ENCODE results near the gene CAMK2G.

GRCh38 chr10:73836427-73836980, 37.9 kb downstream of the CAMK2G start:
- no peak for TF ChIP-seq HDAC2 (IDR thresholded peaks at IDR 0.05)
- TF ChIP-seq POLR2A (IDR thresholded peaks at IDR 0.05; ENCODE audit: low read length) = no peak
- TF ChIP-seq ESRRA (IDR thresholded peaks at IDR 0.05; ENCODE audit: borderline replicate concordance, low read length) = no peak
- no peak for TF ChIP-seq CTCF (IDR thresholded peaks at IDR 0.05)
- no peak for TF ChIP-seq RAD21 (conservative IDR thresholded peaks at IDR 0.05 in 1 of 2, IDR thresholded peaks at IDR 0.05 in 1 of 2)
- TF ChIP-seq ATOH8 (CRISPR knock-in tag; IDR thresholded peaks at IDR 0.05; ENCODE audit: low read depth) = no peak
- no peak for TF ChIP-seq EP300 (IDR thresholded peaks at IDR 0.05)
- no peak for TF ChIP-seq PBX3 (IDR thresholded peaks at IDR 0.05)
- no peak for TF ChIP-seq MYC (IDR thresholded peaks at IDR 0.05; ENCODE audit: borderline replicate concordance, low read length)
- TF ChIP-seq CEBPB (IDR thresholded peaks at IDR 0.05) = no peak
